DMS79 treated with DMSO at 0.1 percent for 48 hours (cell line): ENCODE measurements around the gene LRP5.

Source experiments
- DNase-seq: peaks from one replicate; lab custom pipeline; 2025; lab: John Stamatoyannopoulos, UW

The LRP5 gene

DNA sequence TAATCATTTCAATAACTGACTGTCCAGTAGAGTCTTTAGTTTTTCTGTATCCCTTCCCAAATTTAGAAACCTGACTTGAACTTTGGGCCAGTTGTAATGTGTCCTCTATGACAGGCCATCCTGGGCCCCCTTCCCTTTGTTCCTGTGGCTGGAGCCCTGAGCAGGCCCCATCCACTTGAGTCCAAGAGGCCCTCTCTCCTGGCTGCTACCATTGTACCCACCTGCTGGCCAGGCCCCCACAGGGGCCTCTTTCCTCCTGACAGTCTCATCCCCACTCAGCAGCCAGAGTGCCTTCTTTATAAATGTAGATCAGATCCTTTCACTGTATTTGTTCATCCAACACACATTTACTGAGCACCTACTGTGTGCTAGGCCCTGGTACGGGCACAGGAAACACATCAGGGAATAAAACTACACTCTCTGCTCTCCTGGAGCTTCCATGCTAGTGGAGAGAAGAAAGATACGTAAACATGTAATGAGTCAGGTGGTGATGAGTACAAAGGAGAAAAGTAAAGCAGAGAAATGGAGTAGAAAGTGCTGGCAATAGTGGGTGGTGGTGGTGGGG is 2.7 kb upstream of the LRP5 start:
- DNase-seq: no peak

GRCh38 chr11:68311160-68312116 is 953 bp upstream of the LRP5 start:
- DNase-seq: no peak

- no peak for DNase-seq
Observed at GRCh38 chr11:68312780-68313573, 586 bp downstream of the LRP5 start.

DNA sequence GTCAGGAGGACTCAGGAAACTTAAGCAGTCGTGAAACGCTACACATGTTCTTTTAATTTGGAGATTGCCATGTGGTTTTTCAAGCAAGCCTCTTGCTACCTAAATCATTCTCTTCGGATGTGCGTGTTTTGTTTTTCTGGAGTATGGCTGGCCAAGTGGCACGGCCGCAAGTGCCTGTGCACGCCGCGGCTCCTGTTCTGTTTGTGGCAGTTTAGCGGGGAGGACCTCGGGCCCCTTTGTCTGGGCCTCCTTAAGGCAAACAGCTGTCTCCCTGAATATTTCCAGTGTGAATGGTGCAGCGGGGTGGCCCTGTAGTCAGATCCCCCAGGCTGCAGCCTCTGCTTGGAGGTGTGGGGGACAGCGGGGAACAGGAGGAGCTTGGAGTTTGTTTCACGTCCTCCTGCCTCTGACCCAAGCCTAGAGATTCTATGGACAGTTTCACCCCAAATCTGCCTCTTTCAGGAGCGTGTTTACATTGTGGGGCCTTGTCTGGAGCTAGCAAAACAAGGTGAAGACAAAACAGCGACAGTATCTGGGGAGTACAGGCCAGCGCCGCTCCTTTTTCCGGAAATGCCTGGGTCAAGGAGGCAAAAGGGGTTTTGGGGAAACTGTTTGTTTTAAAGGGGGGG is 1.3 kb downstream of the LRP5 start:
- DNase-seq: peak; percentile 18

DNA sequence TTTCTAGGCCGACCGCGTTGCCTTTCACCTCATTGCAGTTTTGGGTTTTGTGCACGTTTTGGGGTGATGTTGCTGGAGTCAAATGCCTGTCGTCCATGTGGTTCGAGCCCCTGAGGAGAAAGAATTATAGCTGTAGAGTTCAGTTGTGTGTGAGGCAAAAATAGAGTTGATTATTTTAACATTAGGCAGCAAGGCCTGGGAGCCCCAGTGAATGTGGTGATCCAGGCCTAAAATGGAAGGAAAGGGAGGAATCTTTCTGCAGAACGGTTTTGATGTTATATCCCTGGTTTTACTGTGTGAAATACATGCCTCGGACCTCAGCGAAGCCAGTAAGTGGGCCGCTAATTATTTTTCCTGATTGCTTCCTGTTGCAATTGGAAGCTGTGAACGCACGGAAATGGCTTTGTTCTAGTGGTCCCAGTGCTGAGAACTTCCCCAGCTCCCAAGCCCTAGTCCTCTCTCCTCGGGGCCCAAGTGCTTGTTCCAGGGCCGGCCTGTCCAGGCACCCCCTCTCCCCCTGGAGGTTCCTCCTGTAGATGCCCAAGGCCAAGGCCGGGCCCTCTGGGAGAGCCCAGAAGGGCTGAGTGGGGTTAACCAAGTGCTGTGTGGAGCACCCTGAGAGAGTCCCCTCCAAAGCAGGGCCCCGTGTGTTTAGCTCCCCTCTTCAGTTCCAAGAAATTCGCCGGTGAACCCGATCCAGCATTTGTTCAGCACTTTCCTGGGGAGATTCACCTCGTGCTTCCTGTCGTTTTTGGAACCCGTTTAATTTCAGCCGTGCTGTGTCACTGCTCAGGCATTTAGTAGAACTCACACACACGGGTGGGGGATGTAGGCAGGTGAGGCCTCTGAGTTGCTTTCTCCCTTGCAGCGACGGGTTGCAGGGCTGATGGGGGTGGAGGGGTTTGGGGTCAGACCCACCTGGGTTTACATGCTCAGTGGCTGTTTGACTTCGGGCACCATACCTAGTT is 2.1 kb downstream of the LRP5 start:
- peak; percentile 34 for DNase-seq

DNA sequence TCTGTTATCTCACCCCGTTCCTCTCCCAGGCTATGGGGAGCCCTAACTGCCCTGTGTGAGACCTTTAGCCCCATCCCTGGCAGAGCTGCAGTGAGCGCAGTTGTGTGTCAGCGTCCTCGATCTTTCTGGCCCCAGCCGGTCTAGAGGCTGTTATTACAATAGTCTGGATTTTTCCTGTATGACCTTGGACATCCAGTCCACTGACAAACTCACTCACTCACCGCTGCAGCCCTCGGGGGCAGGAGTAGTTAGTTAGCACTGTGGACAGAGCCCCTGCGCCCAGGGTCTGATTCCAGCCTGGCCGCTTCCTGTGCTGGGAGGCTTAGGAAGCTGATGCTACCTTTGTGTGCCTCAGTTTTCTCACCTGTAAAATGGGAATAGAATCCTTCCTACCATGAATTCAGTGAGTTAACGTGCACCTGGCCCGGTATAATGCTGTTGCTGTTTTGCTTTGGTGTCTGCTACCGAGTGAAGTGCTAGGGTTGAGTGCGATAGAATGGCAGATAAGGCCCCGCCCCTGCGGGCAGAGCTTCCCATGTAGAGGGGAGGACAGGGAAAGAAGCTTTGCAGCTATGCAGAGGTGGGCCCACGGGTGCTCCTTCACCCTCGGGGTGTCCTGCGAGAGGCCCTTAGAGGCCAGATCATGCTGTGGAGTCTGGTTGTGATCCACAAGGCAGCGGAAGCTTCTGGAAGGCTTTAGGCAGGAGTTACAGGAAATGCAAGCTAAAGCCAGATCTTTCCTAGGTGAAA is 3.0 kb downstream of the LRP5 start:
- DNase-seq: no peak

GRCh38 chr11:68317147-68317785 is 4.9 kb downstream of the LRP5 start:
- DNase-seq: no peak

- no peak for DNase-seq
Observed at GRCh38 chr11:68321293-68322051, 9.1 kb downstream of the LRP5 start.

- no peak for DNase-seq
Observed at GRCh38 chr11:68322052-68322430, 9.7 kb downstream of the LRP5 start.

DNA sequence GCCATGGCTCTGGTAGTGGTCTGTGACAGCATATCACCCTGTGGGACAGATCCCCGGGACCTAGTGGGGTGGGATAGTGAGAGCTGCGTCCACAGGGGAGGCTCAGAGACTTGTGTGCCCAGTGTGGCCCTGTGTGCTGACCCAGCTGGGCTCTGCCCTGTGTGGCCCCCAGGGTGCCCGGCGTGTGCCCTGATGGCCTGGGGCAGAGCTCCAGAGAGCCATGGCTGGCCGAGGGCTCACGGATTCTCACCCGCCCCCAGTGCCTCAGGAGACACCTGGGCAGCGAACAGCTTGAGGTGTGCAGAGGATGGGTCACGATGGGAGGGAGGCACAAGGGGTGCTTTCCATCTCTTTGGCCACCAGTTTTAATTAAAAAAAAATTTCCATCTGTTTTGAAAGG is 11.8 kb downstream of the LRP5 start:
- no peak for DNase-seq

- no peak for DNase-seq
Observed at GRCh38 chr11:68324695-68325094, 12.3 kb downstream of the LRP5 start.

GRCh38 chr11:68325183-68325906 is 13.0 kb downstream of the LRP5 start:
- DNase-seq: no peak

DNA sequence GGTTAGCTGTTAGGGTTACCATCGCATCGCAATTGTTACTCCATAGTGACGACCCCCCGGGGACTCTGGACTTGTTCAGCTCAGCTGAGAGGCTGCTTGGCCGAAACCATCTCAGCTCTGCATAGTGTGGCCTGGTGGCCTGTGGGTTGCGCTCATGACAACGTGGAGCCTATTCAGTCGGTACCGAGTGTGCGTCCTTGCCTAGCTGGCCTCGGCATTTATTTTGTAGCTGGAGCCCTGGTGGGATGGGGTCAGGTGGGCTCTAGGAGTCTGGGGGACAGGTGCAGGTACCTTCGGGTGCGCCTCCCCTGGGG is 13.5 kb downstream of the LRP5 start:
- DNase-seq: no peak

GRCh38 chr11:68326334-68327215 is 14.2 kb downstream of the LRP5 start:
- no peak for DNase-seq

DNA sequence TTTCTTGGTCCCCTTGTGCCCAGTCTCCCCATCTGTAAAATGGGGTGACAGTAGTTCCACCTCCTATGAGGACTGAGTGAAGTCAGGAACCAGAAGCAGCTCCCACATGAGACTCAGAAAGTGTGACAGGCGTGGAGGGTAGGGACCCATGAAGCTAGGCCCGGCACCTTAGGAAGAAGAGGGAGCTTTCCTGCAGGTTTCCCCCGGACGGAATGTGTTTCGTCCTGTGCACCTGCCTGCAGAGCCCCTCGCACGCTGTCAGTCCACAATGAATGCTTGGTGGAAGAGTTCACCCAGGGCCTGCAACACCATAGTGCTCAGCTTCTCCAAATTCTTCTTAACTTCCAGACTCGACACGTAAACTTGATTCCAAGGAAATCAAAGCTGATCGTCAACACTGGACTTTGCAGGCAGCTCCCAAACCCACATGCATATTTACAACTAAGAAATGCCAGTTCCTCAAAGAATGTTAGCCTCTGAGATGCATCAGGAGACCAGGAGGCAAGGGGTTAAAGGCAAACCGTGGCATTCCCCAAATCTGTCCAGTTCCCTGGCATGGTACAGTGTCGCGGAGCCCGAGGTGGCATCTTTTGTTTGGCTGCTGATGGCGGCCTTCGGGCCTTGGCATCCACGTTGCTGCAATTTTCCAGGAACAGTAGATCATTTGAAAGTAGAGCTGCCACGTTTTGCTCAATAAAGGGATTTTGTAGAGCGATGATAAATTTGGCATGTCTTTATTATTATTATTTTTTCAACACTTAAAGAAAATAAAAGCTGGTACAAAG is 15.4 kb downstream of the LRP5 start:
- DNase-seq: no peak

- DNase-seq: no peak
Observed at GRCh38 chr11:68328374-68329091, 16.1 kb downstream of the LRP5 start.
